Breast epithelium (tissue), 3 donors: Measurements from ENCODE around the gene IFT172.

Experiments used
- POLR2A ChIP-seq: fragments of 450-650 bp; IDR thresholded peaks from one replicate; pipeline ENCODE4 v1.6.1; 2016; ENCODE audit warnings: antibody characterized with exemption, mild to moderate bottlenecking, moderate library complexity
- POLR2AphosphoS5 ChIP-seq, 3 donors: sonication (generic); formaldehyde crosslinking; IDR thresholded peaks; one replicate each; pipeline ENCODE4 v1.6.1; 2017; ENCODE audit warnings: antibody characterized with exemption in 3 of 3
- TF ChIP-seq, protein P1 (sequence below), 3 donors: fragments of 450-650 bp; IDR thresholded peaks; one replicate each; pipeline ENCODE4 v1.5.1; 2016 to 2017; ENCODE audit warnings: antibody characterized with exemption in 3 of 3, mild to moderate bottlenecking in 3 of 3, moderate library complexity in 3 of 3

DNA sequence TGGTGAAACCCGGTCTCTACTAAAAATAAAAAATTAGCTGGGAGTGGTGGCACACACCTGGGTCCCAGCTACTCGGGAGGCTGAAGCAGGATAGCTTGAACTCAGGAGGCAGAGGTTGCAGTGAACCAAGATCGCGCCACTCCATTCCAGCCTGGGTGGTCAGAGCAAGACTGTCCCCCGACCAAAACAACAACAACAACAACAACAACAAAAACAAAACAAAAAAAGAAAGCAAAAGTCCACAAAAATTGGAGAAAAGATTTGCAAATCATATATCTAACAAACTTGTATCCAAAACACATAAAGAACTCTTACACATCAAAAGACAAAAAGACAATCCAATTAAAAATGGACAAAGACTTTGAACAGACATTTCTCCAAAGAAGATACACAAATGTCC, 90.6 kb downstream of the IFT172 start:
- TF ChIP-seq, protein P1, sequence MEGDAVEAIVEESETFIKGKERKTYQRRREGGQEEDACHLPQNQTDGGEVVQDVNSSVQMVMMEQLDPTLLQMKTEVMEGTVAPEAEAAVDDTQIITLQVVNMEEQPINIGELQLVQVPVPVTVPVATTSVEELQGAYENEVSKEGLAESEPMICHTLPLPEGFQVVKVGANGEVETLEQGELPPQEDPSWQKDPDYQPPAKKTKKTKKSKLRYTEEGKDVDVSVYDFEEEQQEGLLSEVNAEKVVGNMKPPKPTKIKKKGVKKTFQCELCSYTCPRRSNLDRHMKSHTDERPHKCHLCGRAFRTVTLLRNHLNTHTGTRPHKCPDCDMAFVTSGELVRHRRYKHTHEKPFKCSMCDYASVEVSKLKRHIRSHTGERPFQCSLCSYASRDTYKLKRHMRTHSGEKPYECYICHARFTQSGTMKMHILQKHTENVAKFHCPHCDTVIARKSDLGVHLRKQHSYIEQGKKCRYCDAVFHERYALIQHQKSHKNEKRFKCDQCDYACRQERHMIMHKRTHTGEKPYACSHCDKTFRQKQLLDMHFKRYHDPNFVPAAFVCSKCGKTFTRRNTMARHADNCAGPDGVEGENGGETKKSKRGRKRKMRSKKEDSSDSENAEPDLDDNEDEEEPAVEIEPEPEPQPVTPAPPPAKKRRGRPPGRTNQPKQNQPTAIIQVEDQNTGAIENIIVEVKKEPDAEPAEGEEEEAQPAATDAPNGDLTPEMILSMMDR (IDR thresholded peaks at IDR 0.05) = no peak
- TF ChIP-seq POLR2AphosphoS5 (IDR thresholded peaks at IDR 0.05) (no peak), POLR2A (no peak)
